Measurements from ENCODE around the gene FAM200C.

Gene FAM200C

GRCh38 chr5:160367261-160367660 is 32.6 kb downstream of the FAM200C start:
- DNase-seq (ENCODE audit: low spot score): no peak

DNA sequence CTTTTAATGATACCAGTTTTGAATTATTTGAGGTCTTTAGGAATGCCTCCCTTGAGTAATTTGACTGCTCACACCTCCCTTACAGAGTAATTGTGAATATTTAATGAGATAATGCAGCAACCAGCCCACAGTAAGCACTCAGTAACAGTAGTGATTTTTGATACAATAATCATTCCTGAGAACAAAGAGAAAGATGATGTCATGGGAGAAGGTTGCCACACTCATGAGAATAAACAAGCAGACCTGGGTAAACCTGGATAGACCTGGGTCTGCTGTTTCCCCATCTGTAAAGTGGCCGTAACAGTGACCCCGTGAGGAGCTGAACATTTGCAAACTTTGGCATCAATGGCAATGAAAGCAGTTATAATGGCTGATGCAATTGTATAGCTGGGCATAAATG is 33.6 kb downstream of the FAM200C start:
- DNase-seq (ENCODE audit: low spot score): no peak

DNA sequence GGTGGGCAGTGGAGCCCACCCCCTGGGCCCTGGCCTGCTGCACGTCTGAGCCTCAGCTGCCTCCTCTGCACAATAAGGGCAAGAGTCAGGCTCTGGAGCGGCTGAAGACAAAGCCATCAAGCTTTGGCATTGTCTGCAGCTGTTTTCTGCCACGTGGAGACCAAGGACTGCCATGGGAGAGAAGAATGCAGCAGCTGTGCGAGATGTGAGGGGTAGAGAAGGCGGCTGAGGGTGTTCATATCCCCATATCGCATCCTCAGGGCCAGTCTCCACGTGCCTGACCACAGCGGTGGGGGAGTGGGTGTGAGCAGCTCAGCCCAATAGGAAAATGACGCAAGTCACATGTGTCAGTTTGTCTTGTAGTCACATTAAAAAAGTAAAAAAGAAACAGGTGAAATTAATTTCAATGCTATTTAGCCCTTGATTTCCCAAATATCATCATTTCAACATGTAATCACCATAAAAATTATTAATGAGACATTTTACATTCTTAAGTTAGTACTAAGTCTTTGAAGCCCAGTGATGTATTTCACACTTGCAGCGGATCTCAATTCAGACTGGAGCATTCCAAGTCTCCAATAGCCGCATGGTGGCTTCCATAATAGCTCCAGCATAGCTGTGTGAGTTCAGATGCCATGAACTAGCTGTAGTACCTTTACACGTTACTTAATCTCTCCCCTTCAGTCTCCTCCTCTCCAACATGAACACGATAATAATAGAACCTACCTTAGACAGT is 36.0 kb downstream of the FAM200C start:
- no peak for DNase-seq (ENCODE audit: low spot score)

DNA sequence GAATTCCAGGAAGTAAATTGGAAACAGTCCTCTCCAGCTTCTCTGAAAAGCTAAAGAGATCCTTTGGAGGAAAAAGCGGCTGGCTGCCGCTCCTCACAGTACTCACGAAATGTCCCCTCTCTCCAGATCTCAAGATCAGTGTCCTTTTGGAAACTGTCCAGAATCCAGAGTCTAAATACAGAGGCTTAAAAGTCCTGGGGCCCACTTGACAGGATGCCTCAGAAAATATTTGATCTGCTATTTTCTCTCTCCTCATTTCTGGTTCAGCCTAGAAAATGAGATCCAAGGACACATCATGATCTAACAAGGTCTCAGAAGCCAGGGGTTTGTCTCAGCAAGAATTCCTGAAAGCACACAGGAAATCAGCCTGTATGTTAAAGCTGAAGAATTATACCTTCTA is 36.6 kb downstream of the FAM200C start:
- no peak for DNase-seq (ENCODE audit: low spot score)

- no peak for DNase-seq (ENCODE audit: low spot score)
These were observed 38.1 kb downstream of the FAM200C start for GRCh38 chr5:160361624-160362228.

DNA sequence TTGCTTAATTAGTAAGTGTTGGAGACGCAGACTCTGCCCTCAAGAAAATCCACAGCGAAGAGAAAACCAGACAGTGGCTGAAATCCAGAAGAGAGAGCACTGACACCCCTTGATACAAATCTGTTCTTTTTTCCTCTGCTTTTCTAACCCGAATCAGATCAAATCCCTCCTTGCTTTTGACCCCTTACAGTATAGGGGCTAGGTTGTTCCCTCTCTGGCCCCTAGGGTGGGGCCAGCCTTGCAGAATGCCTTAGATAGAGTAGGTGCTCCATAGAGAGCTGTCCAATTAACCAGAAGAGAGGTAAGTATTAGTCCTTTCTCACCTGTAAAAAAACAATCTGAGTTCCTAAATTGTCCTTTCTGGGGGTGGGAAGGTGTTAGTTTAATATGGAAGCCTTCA is 39.5 kb downstream of the FAM200C start:
- no peak for DNase-seq (ENCODE audit: low spot score)

GRCh38 chr5:160359816-160360215 is 40.0 kb downstream of the FAM200C start:
- DNase-seq (ENCODE audit: low spot score): no peak

GRCh38 chr5:160359242-160359641 is 40.6 kb downstream of the FAM200C start:
- DNase-seq (ENCODE audit: low spot score): no peak

DNA sequence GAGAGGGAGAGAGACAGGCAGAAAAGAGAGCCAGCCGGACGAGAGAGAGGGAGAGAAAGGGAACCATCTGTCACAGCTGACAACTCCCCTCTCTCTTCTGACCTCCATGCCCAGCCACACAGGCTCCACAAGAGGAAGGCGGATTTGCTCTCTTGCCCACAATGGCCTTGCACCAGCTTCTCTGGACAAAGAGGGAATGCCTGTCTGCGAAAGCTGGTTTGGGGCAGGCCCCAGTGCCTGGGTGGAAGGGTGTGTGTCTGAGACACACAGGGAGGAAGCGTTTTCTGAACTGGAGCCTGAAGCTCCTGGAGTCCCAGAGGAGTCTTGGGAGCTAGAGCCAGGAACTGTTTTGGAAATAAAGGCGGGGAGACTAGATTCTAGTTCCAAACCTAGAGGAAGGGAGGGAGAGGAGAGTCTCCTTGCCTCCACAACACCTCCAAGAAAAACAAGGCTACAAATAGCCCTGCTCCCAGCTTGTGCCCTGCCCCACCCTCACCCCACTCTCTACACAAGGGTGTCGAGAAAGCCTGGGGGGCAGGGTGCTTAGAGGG is 41.9 kb downstream of the FAM200C start:
- peak; percentile 50 for DNase-seq (ENCODE audit: low spot score)

DNA sequence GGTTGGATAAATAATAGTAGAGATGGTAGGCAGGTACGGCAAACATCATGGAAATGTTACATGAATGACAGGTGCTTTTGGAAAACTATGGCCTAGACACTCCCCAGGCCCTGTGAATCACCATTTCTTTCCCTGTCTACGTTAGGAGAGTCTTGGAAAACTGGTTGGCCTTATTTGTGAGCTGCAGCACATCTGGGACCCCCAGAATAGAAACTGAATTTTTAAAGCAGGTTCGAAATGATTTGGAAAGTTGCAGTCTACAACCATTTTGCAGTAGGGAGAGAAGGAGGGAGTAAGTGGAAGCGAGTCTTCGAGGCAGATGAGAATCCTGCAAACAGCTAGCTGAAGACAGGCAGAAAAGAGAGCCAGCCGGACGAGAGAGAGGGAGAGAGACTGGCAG is 42.5 kb downstream of the FAM200C start:
- no peak for DNase-seq (ENCODE audit: low spot score)

GRCh38 chr5:160356550-160357347 is 43.1 kb downstream of the FAM200C start:
- DNase-seq (ENCODE audit: low spot score): no peak

GRCh38 chr5:160354666-160355065 is 45.2 kb downstream of the FAM200C start:
- DNase-seq (ENCODE audit: low spot score): no peak

- DNase-seq (ENCODE audit: low spot score): no peak
These were observed 46.5 kb downstream of the FAM200C start for GRCh38 chr5:160353379-160353778.

GRCh38 chr5:160352308-160352707 is 47.5 kb downstream of the FAM200C start:
- no peak for DNase-seq (ENCODE audit: low spot score)

DNA sequence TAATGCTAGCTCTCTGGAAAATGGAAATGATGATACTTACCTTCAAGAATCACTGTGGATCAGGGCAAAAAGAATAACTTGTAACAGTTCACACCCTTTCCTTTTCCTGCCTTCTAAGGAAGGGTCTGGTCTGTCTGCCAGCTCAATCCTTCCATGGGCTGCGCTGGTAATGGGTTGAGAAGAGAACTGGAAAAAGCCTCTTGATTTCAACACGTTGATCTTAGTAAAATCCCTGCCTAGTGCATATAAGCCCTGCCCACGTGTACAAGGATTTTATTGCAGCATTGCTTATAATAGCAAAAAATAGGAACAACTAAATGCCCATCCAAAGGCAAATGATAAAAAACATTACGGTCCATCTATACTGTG is 49.9 kb downstream of the FAM200C start:
- no peak for DNase-seq (ENCODE audit: low spot score)

DNA sequence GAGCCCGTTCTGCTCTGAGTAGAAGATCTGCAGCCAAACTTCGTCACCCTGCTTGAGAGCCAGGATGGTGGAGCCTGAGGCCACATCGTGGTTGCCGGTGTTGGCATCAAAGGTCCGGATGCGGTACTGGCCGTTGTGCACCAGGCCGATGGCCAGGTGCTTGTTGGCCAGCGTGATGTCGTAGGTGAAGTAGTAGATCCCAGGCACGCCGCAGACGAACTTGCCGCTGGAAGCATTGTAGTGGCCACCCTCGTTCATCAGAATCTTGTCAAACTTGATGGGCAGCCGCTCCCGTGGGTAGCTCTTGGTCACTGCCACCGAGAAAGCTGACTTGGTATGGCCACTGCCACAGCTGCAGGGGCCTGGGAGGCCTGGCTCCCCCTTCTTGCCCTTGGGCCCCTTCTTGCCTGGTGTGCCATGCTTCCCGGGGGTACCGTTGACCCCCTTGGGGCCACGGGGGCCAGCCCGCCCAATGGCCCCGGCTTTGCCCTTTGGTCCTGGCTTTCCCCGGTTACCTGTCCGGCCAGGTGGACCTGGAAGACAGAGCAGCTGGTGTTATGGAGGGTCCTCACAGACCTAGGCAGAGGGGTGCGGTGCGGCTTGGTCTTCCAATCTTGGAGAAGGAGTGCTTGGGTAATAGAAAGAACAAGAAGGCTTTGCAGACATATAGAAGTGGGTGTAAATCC is 50.5 kb downstream of the FAM200C start:
- no peak for DNase-seq (ENCODE audit: low spot score)

DNA sequence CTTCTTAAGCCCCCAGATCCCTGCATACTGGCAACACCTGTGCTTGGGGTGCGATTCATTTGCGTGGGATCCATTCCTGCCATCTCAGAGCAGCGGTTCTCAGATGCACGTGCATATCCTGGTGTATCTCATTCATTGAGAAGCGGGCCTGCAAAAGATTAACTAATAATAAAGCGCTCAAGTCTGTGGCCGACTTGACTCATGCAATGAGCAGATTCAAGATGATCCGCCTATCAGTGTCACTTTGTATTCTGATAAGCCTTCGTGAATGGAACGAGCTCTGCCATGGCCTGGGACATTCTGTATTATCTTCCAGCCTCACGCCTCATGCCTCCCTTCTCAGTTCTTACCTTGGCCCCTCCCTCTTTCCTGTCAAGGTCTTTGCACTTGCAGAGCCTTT is 51.8 kb downstream of the FAM200C start:
- no peak for DNase-seq (ENCODE audit: low spot score)

DNA sequence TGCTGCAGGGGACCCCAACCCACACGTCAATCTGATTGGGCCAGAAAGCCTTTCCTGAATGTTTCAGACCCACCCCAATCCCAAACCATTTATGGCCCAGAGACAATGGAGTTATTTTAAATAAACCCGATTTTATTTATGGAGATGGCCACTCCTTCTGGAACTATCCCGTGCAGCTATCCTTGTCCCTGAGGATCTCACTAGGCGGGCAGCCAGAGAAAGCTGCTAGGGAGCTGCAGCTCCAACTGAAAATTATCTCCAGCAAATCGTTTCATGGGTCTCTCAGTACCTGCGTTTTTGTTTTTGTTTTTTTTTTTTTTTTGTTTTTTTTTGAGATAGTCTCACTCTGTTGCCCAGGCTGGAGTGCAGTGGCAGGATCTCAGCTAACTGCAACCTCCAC is 52.4 kb downstream of the FAM200C start:
- DNase-seq (ENCODE audit: low spot score): no peak
